Measurements from ENCODE around the gene KCNMB3. TPM values are rescaled to one million over a fixed set of nuclear protein-coding genes. Genes with fewer than 3 reads are reported as not detected.
"Not testable (repeated sequence)": the region's sequence is repeated elsewhere in the genome, so short reads cannot be mapped to it uniquely, and the experiment has no call there.

Gene KCNMB3
- polyA plus RNA-seq, 3 donors: 5.7 to 7.9 (median 7.4) TPM

- no peak for DNase-seq
Observed at GRCh38 chr3:179266701-179267211, 15.8 kb upstream of the KCNMB3 start.

GRCh38 chr3:179265875-179266274 is 15.0 kb upstream of the KCNMB3 start:
- no peak for DNase-seq

DNA sequence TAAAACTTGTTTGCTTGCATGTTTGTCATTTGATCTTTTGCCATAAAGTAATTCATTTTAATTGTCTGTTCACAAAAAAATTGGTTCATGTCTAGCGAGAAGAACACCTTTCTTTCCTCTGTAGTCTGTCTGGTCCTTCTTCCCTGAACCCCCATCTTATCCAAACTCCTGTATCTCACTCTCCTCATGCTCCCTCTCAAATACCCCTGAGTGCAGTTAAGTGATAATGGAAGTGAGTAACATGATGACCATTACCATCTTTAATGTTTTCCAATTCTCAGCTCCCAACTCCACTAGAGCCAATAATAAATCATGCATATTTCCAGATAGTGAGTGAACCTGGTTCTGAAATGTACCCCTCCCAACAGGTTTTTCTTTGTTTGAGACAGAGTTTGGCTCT is 14.2 kb upstream of the KCNMB3 start:
- no peak for DNase-seq

- DNase-seq: no peak
Observed at GRCh38 chr3:179264449-179264848, 13.5 kb upstream of the KCNMB3 start.

- DNase-seq: no peak
Observed at GRCh38 chr3:179263134-179263533, 12.2 kb upstream of the KCNMB3 start.

DNA sequence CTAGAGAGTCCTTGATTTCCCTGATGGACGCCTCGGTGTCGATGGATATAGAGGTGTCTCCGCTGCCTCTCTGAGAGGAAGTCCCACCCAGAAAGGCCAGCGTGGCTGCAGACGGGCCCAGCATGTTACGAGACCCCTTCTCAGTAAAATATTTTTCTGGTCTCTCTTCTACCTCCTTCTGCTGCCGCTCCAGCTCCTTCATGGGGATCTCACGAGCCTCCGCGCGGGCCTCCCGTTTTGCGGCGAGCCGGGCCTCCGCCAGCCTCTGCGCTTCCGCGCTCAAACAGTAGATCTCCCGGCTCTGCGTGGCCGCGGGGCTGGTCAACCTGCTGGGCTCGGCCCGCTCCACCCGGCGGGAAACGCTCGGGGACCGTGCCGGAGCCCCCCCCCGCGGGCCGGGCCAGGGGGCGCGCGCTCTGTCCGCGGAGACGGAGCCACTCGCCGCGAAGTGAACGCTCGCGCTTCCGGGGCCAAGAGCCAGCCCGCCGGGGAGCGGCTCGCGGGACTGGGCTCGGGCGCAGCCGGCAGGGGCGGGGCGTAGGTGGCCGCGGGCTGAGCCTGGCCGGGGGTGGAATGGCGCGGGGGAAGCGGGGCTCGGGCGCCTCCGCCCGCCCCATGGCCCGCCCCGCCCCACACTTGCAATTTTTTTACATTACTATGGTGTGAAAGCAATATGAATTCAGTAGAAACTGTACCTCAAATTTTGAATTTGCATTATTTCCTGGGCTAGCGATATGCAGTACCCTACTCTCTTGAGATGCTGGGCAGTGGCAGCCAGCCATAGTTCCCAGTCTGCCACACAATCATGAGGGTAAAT is 10.2 kb upstream of the KCNMB3 start:
- DNase-seq: peak; percentile 63

DNA sequence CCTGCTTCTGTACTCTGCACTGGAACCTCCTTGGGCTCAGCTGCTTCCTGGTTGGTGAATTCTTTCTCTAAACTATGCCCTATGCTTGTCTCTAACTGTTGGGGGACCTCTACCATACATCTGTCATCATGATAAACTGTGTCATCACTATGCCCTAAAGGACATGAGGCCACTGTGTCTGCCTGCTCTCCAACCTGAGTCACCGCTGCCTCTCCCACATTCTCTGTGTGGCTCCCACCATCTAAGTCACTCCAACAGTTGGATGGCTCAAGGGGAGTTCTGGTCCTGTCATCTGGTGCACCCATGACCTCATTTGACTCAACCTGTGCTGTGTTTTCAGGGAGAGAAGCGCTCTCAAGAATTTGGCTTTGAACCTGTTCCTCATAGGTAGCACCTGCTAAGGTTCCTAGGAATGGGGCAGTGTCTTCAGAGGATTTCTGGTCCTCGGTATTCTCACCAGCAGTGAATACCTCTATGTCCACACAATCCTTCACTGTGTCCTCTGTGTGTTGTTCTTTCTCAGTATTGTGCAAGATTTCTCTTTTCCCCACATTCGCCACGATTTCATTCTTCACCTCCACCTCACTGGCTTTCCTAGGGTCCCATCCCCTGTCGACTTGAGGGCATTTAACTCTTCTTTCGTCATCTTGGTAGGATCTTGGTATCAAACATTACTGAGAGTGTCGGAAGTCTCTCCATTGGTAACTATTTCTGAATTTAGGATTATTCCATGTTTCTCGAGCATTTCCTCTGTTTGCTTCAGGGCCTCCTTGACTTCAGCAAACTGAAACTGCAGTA is 9.2 kb upstream of the KCNMB3 start:
- not testable (repeated sequence) for DNase-seq

DNA sequence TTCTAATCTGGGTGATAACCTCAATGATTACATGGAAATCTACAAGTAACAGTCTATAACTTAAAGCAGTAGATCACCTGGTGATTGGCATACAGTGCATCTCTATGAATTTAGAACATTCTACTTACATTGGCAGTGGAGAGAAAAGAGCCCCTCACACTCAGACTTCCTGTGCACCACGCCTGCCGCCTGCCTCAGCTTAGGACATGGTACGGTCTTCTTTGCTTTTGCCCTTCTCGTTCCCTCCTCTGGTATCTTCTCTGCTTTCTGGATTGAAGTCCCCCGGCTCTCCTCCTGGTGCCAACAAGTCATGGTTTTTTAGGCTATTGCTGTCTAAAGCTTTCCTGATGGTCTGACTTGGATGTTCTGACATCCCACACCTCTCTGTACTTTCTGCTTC is 7.9 kb upstream of the KCNMB3 start:
- no peak for DNase-seq

DNA sequence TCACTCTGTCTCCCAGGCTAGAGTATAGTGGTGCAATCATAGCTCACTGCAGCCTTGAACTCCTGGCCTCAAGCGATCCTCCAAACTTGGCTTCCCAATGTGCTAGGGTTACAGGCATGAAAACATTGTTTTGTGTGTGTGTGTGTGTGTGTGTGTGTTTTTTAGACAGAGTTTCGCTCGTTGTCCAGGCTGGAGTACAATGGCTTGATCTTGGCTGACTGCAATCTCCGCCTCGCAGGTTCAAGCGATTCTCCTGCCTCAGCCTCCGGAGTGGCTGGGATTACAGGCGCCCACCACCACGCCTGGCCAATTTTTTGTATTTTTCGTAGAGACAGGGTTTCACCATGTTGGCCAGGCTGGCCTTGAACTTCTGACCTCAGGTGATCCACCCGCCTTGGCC is 6.8 kb upstream of the KCNMB3 start:
- not testable (repeated sequence) for DNase-seq

GRCh38 chr3:179256813-179257212 is 5.9 kb upstream of the KCNMB3 start:
- DNase-seq: no peak

DNA sequence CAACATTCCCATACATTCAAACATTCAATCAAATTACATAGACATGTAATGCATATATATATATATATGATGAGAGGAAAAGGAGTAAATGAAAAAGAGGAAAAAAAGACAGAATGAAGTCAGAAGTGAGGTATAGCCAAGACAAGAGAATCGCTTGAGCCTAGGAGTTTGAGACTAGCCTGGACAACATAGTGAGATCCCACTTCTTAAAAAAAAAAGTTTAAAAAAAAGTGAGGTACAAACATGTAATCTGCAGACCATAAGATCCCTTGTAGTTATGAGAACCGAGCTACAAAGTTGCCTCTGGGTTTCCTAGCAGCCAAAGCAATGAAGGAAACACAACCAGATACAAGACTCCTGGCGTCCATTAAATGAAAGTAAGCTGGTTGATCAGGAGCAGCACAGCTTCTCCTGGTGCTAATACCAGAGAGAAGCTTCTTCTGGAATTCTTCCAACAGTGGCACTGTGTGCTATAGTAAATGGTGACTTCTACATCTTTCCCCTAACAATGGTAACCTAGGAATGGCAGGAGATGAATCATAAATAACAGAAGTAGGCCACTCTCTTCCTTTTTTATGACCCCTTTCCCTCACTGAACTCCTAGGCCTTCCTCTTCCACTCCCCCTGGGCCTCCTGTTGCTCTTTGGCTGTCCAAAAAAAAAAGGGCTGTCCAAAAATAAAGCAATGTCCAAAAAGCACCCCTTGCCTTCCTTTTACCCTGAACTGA is 3.5 kb downstream of the KCNMB3 start:
- no peak for DNase-seq

DNA sequence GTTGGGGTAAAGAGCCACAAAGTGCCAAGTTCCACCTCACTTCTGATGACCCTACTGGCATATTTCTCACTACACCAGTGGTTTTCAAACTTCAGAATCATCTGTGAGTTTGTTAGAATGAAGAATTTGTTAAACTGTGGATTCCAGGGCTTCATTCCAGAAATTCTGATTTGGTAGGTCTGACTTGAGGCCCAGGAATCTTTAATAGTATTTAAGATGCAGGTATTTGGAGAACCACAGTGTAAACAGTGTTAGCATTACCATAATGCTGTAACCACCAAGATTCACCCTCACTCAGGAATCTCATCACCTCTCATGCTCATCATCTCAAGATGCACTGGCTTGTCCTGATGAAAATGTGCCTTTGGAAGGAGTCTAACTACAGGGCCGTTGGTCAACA is 6.0 kb downstream of the KCNMB3 start:
- no peak for DNase-seq

DNA sequence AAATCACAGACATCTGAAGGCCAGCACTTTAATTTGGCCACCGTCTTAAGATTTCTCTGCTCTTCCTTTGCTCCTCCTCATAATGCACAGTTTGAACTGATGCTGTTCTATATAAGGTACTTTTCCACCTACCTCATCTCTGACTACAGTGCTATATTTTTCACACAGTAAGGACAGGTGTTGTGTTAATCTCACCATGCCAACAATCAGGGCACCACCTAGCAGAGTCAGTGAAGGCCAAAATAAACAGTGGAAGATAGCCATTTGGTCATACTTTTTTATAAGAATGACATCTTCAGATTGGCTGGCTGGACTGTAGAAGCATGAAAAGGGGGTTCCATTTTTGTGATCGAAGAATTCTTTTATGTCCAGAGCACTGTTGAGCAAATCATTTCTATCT is 8.1 kb downstream of the KCNMB3 start:
- DNase-seq: not testable (repeated sequence)

DNA sequence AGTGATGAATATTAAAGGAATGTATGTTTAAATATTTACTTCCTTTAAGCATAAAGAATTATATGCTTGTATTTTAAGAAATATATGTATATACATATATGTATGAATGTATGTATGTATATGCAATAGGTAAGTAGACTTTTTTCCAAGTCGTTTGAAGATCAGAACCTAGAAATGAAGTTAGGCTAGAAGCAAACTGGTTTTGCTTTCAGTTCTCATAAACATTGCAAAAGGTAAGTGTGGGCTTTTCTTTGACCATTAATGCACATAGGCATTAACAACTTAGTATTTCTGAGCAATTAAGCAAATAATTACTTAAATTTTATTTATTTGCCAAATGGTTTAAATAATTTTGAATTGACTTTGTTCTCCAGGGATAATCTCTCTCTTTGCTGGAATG is 10.6 kb downstream of the KCNMB3 start:
- not testable (repeated sequence) for DNase-seq

DNA sequence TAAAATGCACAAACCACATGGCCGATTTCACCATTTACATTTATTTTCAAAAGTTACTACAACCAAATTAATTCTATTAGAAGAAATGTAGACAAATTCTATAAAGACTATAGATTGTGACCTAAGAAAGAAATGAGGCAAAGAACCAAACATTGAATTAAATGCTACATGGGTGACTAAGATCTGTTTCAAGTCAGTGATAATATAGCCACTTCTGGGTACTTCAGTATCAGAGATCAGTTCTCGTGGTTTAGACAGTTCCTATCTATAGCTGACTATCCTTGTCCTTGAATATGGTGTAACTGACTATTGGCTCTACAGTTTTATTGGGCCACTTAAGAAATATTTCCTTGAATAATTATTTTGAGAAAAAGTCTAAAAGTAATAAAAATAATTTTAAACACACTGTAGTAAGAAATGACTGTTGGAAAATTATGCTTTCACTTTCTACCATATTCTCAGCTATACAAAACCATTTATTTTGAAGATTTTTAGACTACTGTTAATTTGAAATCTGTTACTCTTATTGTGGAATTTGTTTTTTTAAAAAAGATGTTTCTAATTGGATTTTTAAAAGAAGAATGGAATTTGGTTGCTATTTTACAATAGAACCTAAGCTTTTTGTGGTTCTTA is 14.1 kb downstream of the KCNMB3 start:
- no peak for DNase-seq

- no peak for DNase-seq
Observed at GRCh38 chr3:179234199-179234598, 16.7 kb downstream of the KCNMB3 start.

DNA sequence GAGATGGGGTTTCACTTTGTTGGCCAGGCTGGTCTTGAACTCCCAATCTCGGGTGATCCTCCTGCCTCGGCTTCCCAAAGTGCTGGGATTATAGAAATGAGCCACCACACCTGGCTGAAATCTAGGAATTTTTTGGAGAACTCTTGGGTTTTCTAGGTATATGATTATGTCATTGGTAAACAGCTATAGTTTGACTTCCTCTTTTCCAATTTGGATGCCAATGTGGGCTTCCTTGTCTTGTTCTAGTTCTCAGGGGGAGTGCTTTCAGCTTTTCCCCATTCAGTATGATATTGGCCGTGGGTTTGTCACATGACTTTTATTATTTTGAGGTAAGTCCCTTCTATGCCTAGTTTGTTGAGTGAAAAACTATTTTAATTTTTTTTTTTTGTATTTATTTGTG is 17.9 kb downstream of the KCNMB3 start:
- no peak for DNase-seq

GRCh38 chr3:179229177-179229576 is 21.7 kb downstream of the KCNMB3 start:
- DNase-seq: no peak

DNA sequence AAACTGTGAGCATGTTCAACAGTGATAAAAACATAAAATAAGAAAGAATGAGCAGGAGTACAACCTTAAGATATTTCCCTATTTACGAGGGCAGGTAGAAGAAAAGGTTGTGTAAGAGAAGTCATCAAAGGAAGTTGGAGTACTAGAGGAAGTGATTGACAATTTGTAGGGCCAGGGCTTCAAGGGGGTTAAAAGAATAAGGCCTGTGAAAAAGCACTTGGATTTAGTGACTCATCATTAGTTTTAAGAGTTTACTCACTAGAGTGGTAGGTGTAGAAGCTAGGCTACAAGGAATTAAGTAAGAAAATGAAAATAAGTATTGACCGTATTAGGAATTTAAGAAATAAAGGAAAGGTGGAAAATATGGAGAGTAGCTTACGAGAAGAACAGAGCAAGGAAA is 23.6 kb downstream of the KCNMB3 start:
- no peak for DNase-seq

DNA sequence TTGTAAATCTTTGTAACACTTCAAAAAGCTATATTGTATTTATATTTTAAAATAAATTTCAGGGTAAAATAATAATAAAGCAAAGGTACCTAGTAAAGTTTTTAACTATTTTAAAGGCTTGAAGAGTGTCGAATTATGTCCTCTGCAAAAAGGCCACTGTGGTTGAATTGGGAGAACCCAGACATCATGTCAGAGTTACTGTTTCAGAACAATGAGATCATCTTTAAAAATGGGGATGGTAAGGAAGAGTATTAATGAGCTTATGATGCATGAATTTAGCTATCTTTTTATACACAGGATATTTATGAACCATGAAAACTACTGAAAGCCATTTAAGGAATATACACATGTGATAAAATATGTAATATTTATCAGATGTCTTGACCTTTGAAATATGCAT is 26.3 kb downstream of the KCNMB3 start:
- no peak for DNase-seq

DNA sequence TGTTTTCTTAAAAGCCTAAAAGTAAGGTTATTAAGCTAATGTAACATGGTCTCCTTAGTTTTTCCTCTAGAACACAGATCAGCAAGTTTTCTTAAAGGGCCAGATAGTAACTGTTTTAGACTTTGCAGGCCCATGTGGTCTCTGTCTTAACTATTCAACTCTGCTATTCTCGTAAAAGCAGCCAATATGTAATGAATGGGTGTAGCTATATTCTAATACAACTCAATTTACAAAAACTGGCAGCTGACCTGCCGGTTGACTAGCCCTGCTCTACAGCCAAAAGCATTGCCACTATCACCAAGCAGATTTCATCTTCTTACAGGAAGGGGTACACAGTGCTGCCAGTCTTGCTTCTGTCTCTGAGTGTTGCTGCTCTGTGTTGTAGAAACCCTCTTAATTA is 27.4 kb downstream of the KCNMB3 start:
- no peak for DNase-seq

DNA sequence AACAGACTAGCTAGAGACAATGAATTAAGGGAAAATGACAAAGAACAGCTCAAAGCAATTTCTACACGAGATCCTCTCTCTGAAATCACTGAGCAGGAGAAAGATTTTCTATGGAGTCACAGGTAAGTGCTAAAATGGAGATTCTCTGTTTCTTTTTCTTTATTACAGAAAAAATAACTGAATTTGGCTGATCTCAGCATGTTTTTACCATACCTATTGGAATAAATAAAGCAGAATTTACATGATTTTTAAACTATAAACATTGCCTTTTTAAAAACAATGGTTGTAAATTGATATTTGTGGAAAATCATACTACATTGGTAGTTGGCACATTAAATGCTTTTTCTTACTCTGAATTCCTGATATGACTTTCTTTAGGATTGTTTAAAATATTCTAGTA is 32.7 kb downstream of the KCNMB3 start:
- DNase-seq: not testable (repeated sequence)

Data from renal pelvis (tissue), 4 donors.